Measurements from ENCODE around the gene CMTM5.

CMTM5 gene

GRCh38 chr14:23401291-23401690 is 24.4 kb downstream of the CMTM5 start:
- no peak overlapping the region for H2AFZ ChIP-seq (ENCODE audit: low read depth, low read length)
- H3K4me1 ChIP-seq (ENCODE audit: low read length) = peaks cover 31% of the 10 kb centered on the region
- no peak overlapping the region for H3K9ac ChIP-seq (ENCODE audit: low read length)
- no peaks in the 10 kb centered on the region for H3K9me3 ChIP-seq (ENCODE audit: insufficient read depth, low read length)
- H3K4me3 ChIP-seq (ENCODE audit: low read length) = no peak overlapping the region
- H3K27ac ChIP-seq (ENCODE audit: low read length) = no peak overlapping the region
- no peaks in the 10 kb centered on the region for H3K27me3 ChIP-seq (ENCODE audit: low read depth, low read length)
- no peaks in the 10 kb centered on the region for H4K20me1 ChIP-seq (ENCODE audit: insufficient read depth, low read length)
- TF ChIP-seq CTCF (IDR thresholded peaks at IDR 0.05; ENCODE audit: low read depth, low read length) (no peak), EZH2phosphoT487 (IDR thresholded peaks at IDR 0.05; ENCODE audit: low read depth) (no peak)
- no peaks in the 10 kb centered on the region for H3K79me2 ChIP-seq (ENCODE audit: low read length)
- no peak overlapping the region for H3K4me2 ChIP-seq (ENCODE audit: low read length)
- H3K36me3 ChIP-seq (replicated peaks; ENCODE audit: low read depth, low read length) = no peaks in the 10 kb centered on the region

- Histone ChIP-seq H3K9me3 (ENCODE audit: insufficient read depth, low read length) (no peaks in the 10 kb centered on the region), H3K27me3 (ENCODE audit: low read depth, low read length) (no peaks in the 10 kb centered on the region; the same call in 1 of the 2 replicates), H2AFZ (ENCODE audit: low read depth, low read length) (peak overlapping the region; percentile 46; the same call in 1 of the 2 replicates), H3K9ac (ENCODE audit: low read length) (peak overlapping the region; percentile 16; the same call in 1 of the 2 replicates), H3K4me2 (ENCODE audit: low read length) (peak overlapping the region; percentile 72), H3K27ac (ENCODE audit: low read length) (no peak overlapping the region), H4K20me1 (ENCODE audit: insufficient read depth, low read length) (no peaks in the 10 kb centered on the region), H3K79me2 (ENCODE audit: low read length) (no peaks in the 10 kb centered on the region), H3K4me1 (ENCODE audit: low read length) (peaks cover 37% of the 10 kb centered on the region), H3K4me3 (ENCODE audit: low read length) (peak overlapping the region; percentile 56), H3K36me3 (replicated peaks; ENCODE audit: low read depth, low read length) (no peaks in the 10 kb centered on the region)
- TF ChIP-seq CTCF (IDR thresholded peaks at IDR 0.05; ENCODE audit: low read depth, low read length) = no peak
- TF ChIP-seq EZH2phosphoT487 (IDR thresholded peaks at IDR 0.05; ENCODE audit: low read depth) = no peak
Measured at GRCh38 chr14:23402296-23403138, 25.7 kb downstream of the CMTM5 start.

GRCh38 chr14:23403139-23403438 is 26.2 kb downstream of the CMTM5 start:
- Histone ChIP-seq H3K9me3 (ENCODE audit: insufficient read depth, low read length) (no peaks in the 10 kb centered on the region), H3K4me2 (ENCODE audit: low read length) (peak overlapping the region; percentile 72), H3K27ac (ENCODE audit: low read length) (no peak overlapping the region), H4K20me1 (ENCODE audit: insufficient read depth, low read length) (no peaks in the 10 kb centered on the region), H3K4me1 (ENCODE audit: low read length) (peaks cover 37% of the 10 kb centered on the region), H3K79me2 (ENCODE audit: low read length) (no peaks in the 10 kb centered on the region), H3K9ac (ENCODE audit: low read length) (peak overlapping the region; percentile 16; the same call in 1 of the 2 replicates), H3K4me3 (ENCODE audit: low read length) (peak overlapping the region; percentile 56), H3K27me3 (ENCODE audit: low read depth, low read length) (no peaks in the 10 kb centered on the region; the same call in 1 of the 2 replicates), H2AFZ (ENCODE audit: low read depth, low read length) (peak overlapping the region; percentile 46; the same call in 1 of the 2 replicates), H3K36me3 (replicated peaks; ENCODE audit: low read depth, low read length) (no peaks in the 10 kb centered on the region)
- no peak for TF ChIP-seq EZH2phosphoT487 (IDR thresholded peaks at IDR 0.05; ENCODE audit: low read depth)
- TF ChIP-seq CTCF (IDR thresholded peaks at IDR 0.05; ENCODE audit: low read depth, low read length) = no peak

- H3K4me2 ChIP-seq (ENCODE audit: low read length) = no peak overlapping the region
- H3K9me3 ChIP-seq (ENCODE audit: insufficient read depth, low read length) = no peaks in the 10 kb centered on the region
- H3K9ac ChIP-seq (ENCODE audit: low read length) = no peak overlapping the region
- H3K27ac ChIP-seq (ENCODE audit: low read length) = no peak overlapping the region
- no peaks in the 10 kb centered on the region for H3K36me3 ChIP-seq (replicated peaks; ENCODE audit: low read depth, low read length)
- H3K4me3 ChIP-seq (ENCODE audit: low read length) = no peak overlapping the region
- H3K27me3 ChIP-seq (ENCODE audit: low read depth, low read length) = no peaks in the 10 kb centered on the region; the same call in 1 of the 2 replicates
- H3K79me2 ChIP-seq (ENCODE audit: low read length) = no peaks in the 10 kb centered on the region
- H4K20me1 ChIP-seq (ENCODE audit: insufficient read depth, low read length) = no peaks in the 10 kb centered on the region
- TF ChIP-seq CTCF (IDR thresholded peaks at IDR 0.05; ENCODE audit: low read depth, low read length) (no peak), EZH2phosphoT487 (IDR thresholded peaks at IDR 0.05; ENCODE audit: low read depth) (no peak)
- H2AFZ ChIP-seq (ENCODE audit: low read depth, low read length) = no peak overlapping the region
- H3K4me1 ChIP-seq (ENCODE audit: low read length) = peaks cover 45% of the 10 kb centered on the region
Measured at GRCh38 chr14:23403908-23404307, 27.1 kb downstream of the CMTM5 start.

Data from OCI-LY3 (cell line).